Measurements from ENCODE around the gene TK2. TPM values are rescaled to one million over a fixed set of nuclear protein-coding genes. Genes with fewer than 3 reads are reported as not detected.

Gene TK2
- total RNA-seq, 2 experiments from 2014 or later, result 3.6 to 5.1 TPM

DNA sequence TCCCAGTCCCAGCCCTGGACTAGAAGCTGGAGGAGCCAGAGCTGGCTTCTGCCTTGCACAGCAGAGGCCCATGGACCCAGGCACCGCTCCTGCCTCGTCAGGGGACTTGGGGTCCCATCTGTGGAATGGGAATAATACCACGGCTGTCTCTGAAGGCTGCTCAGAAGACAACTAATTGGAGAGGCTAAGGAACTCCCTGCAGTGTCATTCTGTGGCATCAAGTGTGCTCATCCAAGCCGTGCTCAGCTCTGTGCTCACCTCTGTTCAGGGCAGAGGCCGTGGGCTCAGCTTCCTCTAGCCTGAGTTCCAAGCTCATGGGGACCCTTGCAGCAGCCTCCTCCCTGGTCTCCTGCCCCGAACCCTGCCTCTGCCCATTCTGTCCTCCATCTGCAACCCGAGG, 91.1 kb downstream of the TK2 start:
- peaks cover 1% of the 10 kb centered on the region for H3K4me1 Mint-ChIP-seq (ENCODE audit: low read depth)
- TF ChIP-seq, protein P1, sequence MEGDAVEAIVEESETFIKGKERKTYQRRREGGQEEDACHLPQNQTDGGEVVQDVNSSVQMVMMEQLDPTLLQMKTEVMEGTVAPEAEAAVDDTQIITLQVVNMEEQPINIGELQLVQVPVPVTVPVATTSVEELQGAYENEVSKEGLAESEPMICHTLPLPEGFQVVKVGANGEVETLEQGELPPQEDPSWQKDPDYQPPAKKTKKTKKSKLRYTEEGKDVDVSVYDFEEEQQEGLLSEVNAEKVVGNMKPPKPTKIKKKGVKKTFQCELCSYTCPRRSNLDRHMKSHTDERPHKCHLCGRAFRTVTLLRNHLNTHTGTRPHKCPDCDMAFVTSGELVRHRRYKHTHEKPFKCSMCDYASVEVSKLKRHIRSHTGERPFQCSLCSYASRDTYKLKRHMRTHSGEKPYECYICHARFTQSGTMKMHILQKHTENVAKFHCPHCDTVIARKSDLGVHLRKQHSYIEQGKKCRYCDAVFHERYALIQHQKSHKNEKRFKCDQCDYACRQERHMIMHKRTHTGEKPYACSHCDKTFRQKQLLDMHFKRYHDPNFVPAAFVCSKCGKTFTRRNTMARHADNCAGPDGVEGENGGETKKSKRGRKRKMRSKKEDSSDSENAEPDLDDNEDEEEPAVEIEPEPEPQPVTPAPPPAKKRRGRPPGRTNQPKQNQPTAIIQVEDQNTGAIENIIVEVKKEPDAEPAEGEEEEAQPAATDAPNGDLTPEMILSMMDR (IDR thresholded peaks at IDR 0.05), result no peak

DNA sequence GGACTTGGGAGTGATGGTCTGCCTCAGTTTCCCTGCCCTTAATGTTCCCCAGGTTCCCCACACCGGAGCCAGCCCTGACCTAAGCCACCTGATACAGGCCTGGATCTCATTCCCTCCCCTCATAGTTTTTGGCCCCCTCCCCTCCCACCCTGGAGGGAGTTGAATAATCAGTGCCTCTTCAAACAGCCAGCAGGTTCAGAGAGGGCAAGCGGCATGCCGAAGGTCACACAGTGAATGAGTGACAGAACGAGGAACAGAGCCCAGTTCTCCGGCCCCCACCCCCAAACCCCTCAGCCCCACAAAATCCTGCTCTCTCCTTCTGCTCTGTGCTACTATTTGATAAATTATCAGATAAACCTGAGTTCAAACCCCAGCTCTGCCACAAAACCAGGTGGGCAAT, 91.6 kb downstream of the TK2 start:
- peaks cover 9 to 13% of the 10 kb centered on the region in 2 experiments for H3K27me3 ChIP-seq (ENCODE audit: control insufficient read depth in 1 of 2, insufficient read depth in 2 of 2, low read length in 2 of 2)
- Mint-ChIP-seq H3K4me3 (no peak overlapping the region), H3K27me3 (peaks cover 25% of the 10 kb centered on the region), H3K4me1 (ENCODE audit: low read depth) (no peaks in the 10 kb centered on the region), H3K9me3 (no peaks in the 10 kb centered on the region), H3K27ac (no peak overlapping the region), H3K36me3 (ENCODE audit: low read depth) (no peaks in the 10 kb centered on the region)
- TF ChIP-seq, protein P1 (IDR thresholded peaks at IDR 0.05), result no peak
- H3K27ac ChIP-seq (ENCODE audit: low read depth in 1 of 2, low read length in 2 of 2), result no peak overlapping the region
- ATAC-seq (ENCODE audit: poor library complexity) (no peak), DNase-seq (no peak)
- H3K4me3 ChIP-seq (ENCODE audit: low read length), result no peak overlapping the region
- intact Hi-C loops (cut with DNase I, micrococcal nuclease), result no loop called here
- ChIA-PET CTCF (interaction anchor here (0.6 to 1.4 kb wide), 2 partner anchors 13 to 52 kb away, joined by 3 read pairs; no protein-coding TSS in a partner anchor), POLR2A (no interaction called here)
- peaks cover 0 to 4% of the 10 kb centered on the region in 2 experiments for H3K9me3 ChIP-seq (ENCODE audit: control insufficient read depth in 1 of 2, insufficient read depth in 1 of 2, low read length in 2 of 2)
- H3K4me1 ChIP-seq (ENCODE audit: insufficient read depth, low read length), result no peaks in the 10 kb centered on the region
- no peaks in the 10 kb centered on the region for H3K36me3 ChIP-seq (ENCODE audit: insufficient read depth, low read length)

More for the DNA sequence above, 91.1 kb downstream of the TK2 start:
- Histone ChIP-seq H3K36me3 (ENCODE audit: insufficient read depth, low read length) (no peaks in the 10 kb centered on the region), H3K27me3 (ENCODE audit: control insufficient read depth in 1 of 2, insufficient read depth in 2 of 2, low read length in 2 of 2) (peaks cover 9 to 13% of the 10 kb centered on the region in 2 experiments), H3K9me3 (ENCODE audit: control insufficient read depth in 1 of 2, insufficient read depth in 1 of 2, low read length in 2 of 2) (peaks cover 0 to 4% of the 10 kb centered on the region in 2 experiments), H3K27ac (ENCODE audit: low read depth in 1 of 2, low read length in 2 of 2) (no peak overlapping the region), H3K4me3 (ENCODE audit: low read length) (no peak overlapping the region), H3K4me1 (ENCODE audit: insufficient read depth, low read length) (no peaks in the 10 kb centered on the region)
- DNase-seq, result no peak
- no peak overlapping the region for H3K4me3 Mint-ChIP-seq
- ChIA-PET CTCF (interaction anchor here (0.6 to 1.4 kb wide), 2 partner anchors 12 to 52 kb away, joined by 3 read pairs; no protein-coding TSS in a partner anchor), POLR2A (no interaction called here)
- intact Hi-C loops (cut with DNase I, micrococcal nuclease), result no loop called here
- H3K27ac Mint-ChIP-seq, result no peak overlapping the region
- H3K9me3 Mint-ChIP-seq, result no peaks in the 10 kb centered on the region
- peaks cover 30% of the 10 kb centered on the region for H3K27me3 Mint-ChIP-seq
- no peak for ATAC-seq (ENCODE audit: poor library complexity)
- no peaks in the 10 kb centered on the region for H3K36me3 Mint-ChIP-seq (ENCODE audit: low read depth)

Other genes with a start within 250 kb of the TK2 start
- gene CDH5, start 183.4 kb downstream of the TK2 start, total RNA-seq, result not detected
- not detected for gene BEAN1, start 122.8 kb downstream of the TK2 start, total RNA-seq
- gene CKLF, start 2.5 kb upstream of the TK2 start, total RNA-seq, result 10 to 100 TPM; 10.6 to 14.1 TPM
- gene CMTM1, start 16.3 kb upstream of the TK2 start, total RNA-seq, result 1 to 10 TPM in 1 of 2 experiments, under 1 TPM in 1; 0.66 to 1.1 TPM
- not detected for gene CMTM2, start 29.3 kb upstream of the TK2 start, total RNA-seq
- 10 to 100 TPM; 46.3 to 49.3 TPM for gene CMTM3, start 54.6 kb upstream of the TK2 start, total RNA-seq
- gene CMTM4, start 146.6 kb upstream of the TK2 start, total RNA-seq, result 1 to 10 TPM; 1.1 to 1.6 TPM
- 10 to 100 TPM; 81.8 to 82.4 TPM for gene DYNC1LI2, start 201.5 kb upstream of the TK2 start, total RNA-seq

All from CD4-positive, alpha-beta T cell (primary cell).